SU-DHL-6 (cell line): ENCODE measurements around the gene MGRN1.

ENCODE experiments used
- H2AFZ ChIP-seq: fragments of 200-600 bp; sonication (generic); 2 replicates; pipeline ENCODE4 v1.6.1; 2014; ENCODE audit warnings: low read depth, mild to moderate bottlenecking, moderate library complexity, mixed read lengths, antibody characterized with exemption, low read length; ENCODE audit not compliant: severe bottlenecking
- H3F3A ChIP-seq: fragments of 200-600 bp; shearing (Covaris generic); 2 replicates; pipeline ENCODE4 v1.6.0; 2016; ENCODE audit warnings: antibody characterized with exemption, mild to moderate bottlenecking; ENCODE audit not compliant: insufficient read depth
- H3K27ac ChIP-seq: fragments of 200-600 bp; sonication (generic); 2 replicates; pipeline ENCODE4 v1.5.1; 2016; ENCODE audit warnings: low read depth, mild to moderate bottlenecking, low read length, moderate library complexity, mixed read lengths
- H3K27me3 ChIP-seq: fragments of 200-600 bp; sonication (generic), shearing (Covaris generic); 2 replicates; pipeline ENCODE4 v1.6.0; 2014; ENCODE audit warnings: mild to moderate bottlenecking, low read length
- H3K36me3 ChIP-seq: fragments of 200-600 bp; sonication (generic); 2 replicates; pipeline ENCODE4 v1.6.1; 2014; ENCODE audit warnings: mild to moderate bottlenecking, low read length, mixed read lengths
- H3K4me2 ChIP-seq: fragments of 300-600, 200-600 bp; shearing (Covaris generic), sonication (generic); 2 replicates; pipeline ENCODE4 v1.6.0; 2014; ENCODE audit warnings: low read length, low read depth, mild to moderate bottlenecking; ENCODE audit not compliant: poor library complexity, severe bottlenecking
- H3K4me3 ChIP-seq: fragments of 200-600 bp; sonication (generic); 2 replicates; pipeline ENCODE4 v1.5.1; 2014; ENCODE audit warnings: antibody characterized with exemption, low read length, mild to moderate bottlenecking, mixed read lengths; ENCODE audit not compliant: insufficient read depth, poor library complexity, severe bottlenecking
- H3K79me2 ChIP-seq: fragments of 200-600 bp; sonication (generic); 2 replicates; pipeline ENCODE4 v1.6.1; 2014; ENCODE audit warnings: mild to moderate bottlenecking, low read length, moderate library complexity; ENCODE audit not compliant: insufficient read depth
- H3K9ac ChIP-seq: fragments of 200-600 bp; sonication (generic); 2 replicates; pipeline ENCODE4 v1.7.0; 2014; ENCODE audit warnings: mild to moderate bottlenecking, low read length
- H3K9me2 ChIP-seq: fragments of 200-600 bp; sonication (generic); replicated peaks from 2 replicates; pipeline ENCODE4 v1.6.1; 2014; ENCODE audit warnings: low read length; ENCODE audit not compliant: insufficient read depth
- H3K9me3 ChIP-seq: fragments of 200-600 bp; sonication (generic); 2 replicates; pipeline ENCODE4 v1.6.1; 2014; ENCODE audit warnings: low read length, mixed read lengths; ENCODE audit not compliant: insufficient read depth
- H4K20me1 ChIP-seq: fragments of 200-600 bp; sonication (generic); 2 replicates; pipeline ENCODE4 v1.6.1; 2014; ENCODE audit warnings: low read depth, mild to moderate bottlenecking, antibody characterized with exemption, low read length, moderate library complexity, mixed read lengths
- CTCF ChIP-seq: fragments of 200-600 bp; sonication (generic); IDR thresholded peaks from one replicate; pipeline ENCODE4 v1.5.1; 2017; ENCODE audit warnings: antibody characterized with exemption, mild to moderate bottlenecking, low read length, moderate library complexity; ENCODE audit not compliant: insufficient read depth, poor library complexity, severe bottlenecking
- EZH2phosphoT487 ChIP-seq: fragments of 200-600 bp; sonication (generic), shearing (Covaris generic); conservative IDR thresholded peaks from 2 replicates; pipeline ENCODE4 v1.6.1; 2018; ENCODE audit warnings: mild to moderate bottlenecking, antibody characterized with exemption, low read length, moderate library complexity, mixed read lengths

MGRN1 gene

GRCh38 chr16:4673387-4674046 is 48.9 kb downstream of the MGRN1 start:
- H4K20me1 ChIP-seq: no peaks in the 10 kb centered on the region
- H3K9me3 ChIP-seq: no peaks in the 10 kb centered on the region
- H3K9ac ChIP-seq: no peak overlapping the region
- H3K79me2 ChIP-seq: no peaks in the 10 kb centered on the region
- H3K4me2 ChIP-seq: no peak overlapping the region
- H3K27ac ChIP-seq: no peak overlapping the region
- no peaks in the 10 kb centered on the region for H3K9me2 ChIP-seq
- H3K4me3 ChIP-seq: no peak overlapping the region
- no peaks in the 10 kb centered on the region for H3K27me3 ChIP-seq
- H3F3A ChIP-seq: no peaks in the 10 kb centered on the region
- H3K36me3 ChIP-seq: peaks cover 3% of the 10 kb centered on the region; the same call in 1 of the 2 replicates
- TF ChIP-seq CTCF: no peak
- TF ChIP-seq EZH2phosphoT487: no peak
- H2AFZ ChIP-seq: no peak overlapping the region

- Histone ChIP-seq H3K9me3 (no peaks in the 10 kb centered on the region), H2AFZ (no peak overlapping the region), H3K9ac (no peak overlapping the region), H3K79me2 (no peaks in the 10 kb centered on the region), H4K20me1 (no peaks in the 10 kb centered on the region), H3K9me2 (no peaks in the 10 kb centered on the region), H3K4me3 (no peak overlapping the region), H3K27me3 (no peaks in the 10 kb centered on the region), H3K27ac (no peak overlapping the region), H3K4me2 (no peak overlapping the region), H3F3A (no peaks in the 10 kb centered on the region), H3K36me3 (no peaks in the 10 kb centered on the region)
- TF ChIP-seq EZH2phosphoT487 (no peak), CTCF (no peak)
Observed at GRCh38 chr16:4674926-4675530, 50.4 kb downstream of the MGRN1 start.

GRCh38 chr16:4675864-4676786 is 51.5 kb downstream of the MGRN1 start:
- H3K4me3 ChIP-seq: no peak overlapping the region
- no peaks in the 10 kb centered on the region for H3K9me3 ChIP-seq
- H3F3A ChIP-seq: no peaks in the 10 kb centered on the region
- no peaks in the 10 kb centered on the region for H3K27me3 ChIP-seq
- TF ChIP-seq CTCF (no peak), EZH2phosphoT487 (no peak)
- H2AFZ ChIP-seq: no peak overlapping the region
- H3K79me2 ChIP-seq: no peaks in the 10 kb centered on the region
- no peaks in the 10 kb centered on the region for H4K20me1 ChIP-seq
- no peaks in the 10 kb centered on the region for H3K36me3 ChIP-seq
- no peaks in the 10 kb centered on the region for H3K9me2 ChIP-seq
- H3K9ac ChIP-seq: no peak overlapping the region
- H3K4me2 ChIP-seq: no peak overlapping the region
- no peak overlapping the region for H3K27ac ChIP-seq
